Measurements from ENCODE around the gene CA11.
"Not testable (repeated sequence)": the region's sequence is repeated elsewhere in the genome, so short reads cannot be mapped to it uniquely, and the experiment has no call there.

CA11 gene

DNA sequence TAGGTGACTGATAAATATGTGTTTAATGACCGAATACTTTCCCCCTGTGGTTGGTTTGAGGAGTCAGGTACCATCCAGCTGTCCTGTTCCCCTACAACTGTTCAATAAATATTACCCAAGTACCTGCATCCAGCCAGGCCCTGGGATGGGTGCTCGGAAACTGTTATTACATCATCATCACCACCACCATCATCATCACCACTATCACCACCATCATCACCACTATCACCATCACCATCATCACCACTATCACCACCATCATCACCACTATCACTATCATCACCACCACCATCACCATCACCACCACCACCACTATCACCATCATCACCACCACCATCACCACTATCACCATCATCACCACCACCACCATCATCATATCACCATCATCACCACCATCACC, 22.8 kb upstream of the CA11 start:
- DNase-seq = no peak

DNA sequence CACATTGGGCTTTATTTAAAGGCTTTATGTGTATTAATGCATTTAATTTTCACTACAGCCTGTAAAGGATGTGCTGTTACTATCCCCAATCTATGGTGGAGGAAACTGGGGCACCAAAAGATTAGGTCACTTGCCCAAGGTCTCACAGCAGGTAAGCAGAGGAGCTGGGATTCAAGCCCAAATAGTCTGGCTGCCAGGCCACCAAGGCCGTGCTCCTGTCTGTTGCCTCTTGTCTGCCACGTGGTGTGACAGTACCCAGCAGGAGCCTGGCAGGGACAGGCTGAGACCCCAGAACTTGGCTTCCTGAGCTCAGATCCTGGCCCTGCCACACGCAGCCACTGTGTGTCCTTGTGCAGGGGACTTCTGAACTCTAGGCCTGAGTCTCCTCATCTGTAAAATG, 22.3 kb upstream of the CA11 start:
- no peak for DNase-seq

DNA sequence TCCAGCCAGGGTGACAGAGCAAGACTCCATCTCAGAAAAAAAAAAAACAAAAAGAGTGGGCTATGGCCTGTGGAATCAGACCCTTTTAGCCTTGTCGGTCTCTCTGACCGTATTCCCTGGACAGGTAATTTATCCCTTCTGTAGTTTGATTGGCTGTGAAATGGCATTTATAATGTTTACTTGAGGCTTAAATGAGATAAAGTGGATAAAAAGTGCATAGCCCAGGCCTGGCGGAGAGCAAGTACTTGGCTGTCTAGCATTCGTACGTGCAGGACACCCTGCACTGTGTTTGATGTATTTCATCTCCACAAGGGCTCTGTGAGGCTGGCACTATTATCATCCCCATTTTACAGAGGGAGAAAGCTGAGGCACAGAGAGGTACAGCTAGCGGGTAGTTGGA, 19.8 kb upstream of the CA11 start:
- DNase-seq = no peak

DNA sequence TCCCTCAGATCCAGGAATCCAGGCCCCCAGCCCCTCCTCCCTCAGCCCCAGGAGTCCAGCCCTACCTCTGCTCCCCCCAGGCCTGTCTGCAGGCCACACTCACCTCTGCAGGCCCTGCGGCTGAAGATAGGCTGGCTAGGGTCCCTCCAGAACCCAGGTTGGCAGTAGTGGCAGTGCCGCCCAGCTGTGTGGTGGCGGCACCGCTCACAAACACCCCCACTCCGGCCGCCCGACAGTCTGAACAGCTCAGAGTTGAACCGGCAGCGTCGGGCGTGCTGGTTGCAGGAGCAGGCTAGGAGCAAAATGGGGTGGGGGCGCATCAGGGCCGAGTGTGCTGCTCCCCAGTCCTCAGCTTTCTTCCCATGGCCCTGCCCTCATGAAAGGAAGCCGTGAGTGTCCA, 18.5 kb upstream of the CA11 start:
- no peak for DNase-seq

DNA sequence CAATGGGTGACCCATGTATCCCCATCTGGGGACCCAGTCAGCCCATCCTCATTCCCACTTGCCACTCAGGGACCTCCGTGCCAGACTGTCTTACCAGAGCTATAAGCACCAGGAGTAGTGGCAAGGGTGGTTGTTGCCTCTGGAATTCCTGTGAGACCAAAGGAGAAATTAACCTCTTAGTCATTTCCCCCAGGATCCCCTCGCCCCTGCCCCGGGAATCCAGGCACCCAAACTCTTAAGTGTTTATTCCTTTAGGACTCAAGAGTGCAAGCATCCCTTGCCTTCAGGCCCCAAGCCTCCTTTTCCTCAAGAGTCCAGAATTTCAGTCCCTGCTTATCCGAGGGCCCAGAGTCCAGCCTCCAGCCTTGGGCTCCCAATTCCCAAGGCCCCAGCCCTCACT, 17.7 kb upstream of the CA11 start:
- DNase-seq = no peak

DNA sequence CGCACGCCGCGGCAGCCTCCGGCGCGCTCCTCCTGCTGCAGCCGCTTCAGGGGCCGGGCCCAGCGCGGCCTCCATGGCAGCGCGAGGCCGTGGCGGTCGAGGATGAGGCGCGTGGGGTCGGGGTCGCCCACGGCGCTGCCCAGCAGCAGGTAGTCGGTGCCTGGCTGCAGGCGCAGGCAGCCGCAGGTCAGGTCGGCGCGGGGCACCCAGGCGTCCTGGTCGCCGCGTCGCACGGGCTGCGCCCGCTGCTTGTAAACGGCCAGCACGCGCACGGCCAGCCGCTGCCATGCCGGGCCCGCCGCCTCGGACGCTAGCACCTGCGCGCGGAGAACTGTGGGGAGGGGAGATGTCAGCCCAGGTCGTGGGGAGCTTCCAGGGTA, 15.7 kb upstream of the CA11 start:
- DNase-seq = no peak

DNA sequence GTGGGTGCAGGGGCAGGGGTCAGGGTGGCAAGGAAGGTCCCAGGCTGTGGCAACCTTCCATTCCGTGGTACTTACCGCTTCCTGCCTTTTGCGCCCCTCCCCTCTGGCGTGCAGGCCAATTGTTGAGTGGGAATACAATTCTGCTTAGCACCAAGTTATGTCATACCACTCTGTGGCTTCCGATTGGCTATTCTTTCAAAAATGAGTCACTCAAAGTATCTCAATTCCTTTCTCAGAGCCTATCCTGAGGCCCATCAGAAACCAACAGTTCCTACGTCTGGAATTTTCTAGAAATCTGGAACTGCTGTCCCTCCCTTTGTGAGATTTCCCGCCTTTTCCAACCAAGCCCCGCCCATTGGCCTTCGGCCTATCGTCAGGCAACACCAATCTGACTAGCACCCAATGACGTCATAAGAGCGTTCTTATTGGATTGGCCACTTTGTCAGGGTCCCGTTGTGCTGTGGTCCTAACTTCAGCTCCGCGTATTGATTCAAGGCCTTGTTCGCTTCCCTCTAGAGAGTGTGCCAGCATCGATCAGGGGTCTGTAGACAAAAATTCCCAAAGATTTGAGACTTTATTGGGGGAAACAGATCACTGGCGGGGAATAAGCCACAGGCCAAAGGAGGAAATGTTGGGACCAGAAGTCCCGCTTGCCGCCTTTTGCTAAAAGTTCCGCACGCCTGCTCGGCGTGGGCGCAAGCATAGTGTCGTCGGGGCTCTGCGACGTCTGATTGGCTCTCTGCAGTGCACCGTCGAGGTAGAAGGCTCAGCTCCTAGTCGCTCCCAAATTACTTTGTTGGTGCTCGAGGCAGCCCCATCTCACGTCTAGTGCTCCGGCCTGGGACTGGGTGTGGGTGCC, 15.1 kb upstream of the CA11 start:
- DNase-seq = peak; percentile 96

DNA sequence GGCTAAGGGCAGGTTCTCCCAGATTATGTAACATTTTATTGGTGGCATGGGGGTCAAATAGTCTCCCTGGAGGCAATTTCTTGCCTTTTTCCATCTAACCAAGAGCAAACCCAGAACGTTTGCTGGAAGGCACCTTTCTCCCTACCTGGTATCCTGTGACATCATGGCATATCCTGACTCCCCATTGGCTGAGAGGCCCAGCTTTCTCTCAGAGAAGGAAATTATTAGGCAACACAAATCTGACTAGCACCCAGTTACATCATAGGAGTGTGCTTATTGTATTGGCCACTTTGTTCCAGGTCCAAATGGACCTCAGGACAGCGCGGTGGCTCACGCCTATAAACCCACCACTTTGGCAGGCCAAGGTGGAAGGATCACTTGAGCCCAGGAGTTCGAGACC, 13.8 kb upstream of the CA11 start:
- no peak for DNase-seq

DNA sequence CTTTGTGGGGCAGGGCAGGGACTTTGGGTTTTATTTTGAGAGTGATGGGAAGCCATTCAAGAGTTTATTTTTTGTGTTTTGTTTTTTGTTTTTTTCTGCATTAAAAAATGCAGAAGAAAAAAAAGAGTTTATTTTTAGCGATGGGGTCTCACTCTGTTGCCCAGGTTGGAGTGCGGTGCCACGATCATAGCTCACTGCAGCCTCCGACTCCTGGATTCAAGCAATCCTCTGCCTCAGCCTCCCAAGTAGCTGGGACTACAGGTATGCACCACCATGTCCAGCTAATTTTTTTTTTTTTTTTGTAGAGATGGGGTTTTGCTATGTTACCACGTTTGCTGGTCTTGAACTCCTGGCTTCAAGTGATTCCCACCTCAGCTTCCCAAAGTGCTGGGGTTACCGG, 12.5 kb upstream of the CA11 start:
- DNase-seq = no peak

DNA sequence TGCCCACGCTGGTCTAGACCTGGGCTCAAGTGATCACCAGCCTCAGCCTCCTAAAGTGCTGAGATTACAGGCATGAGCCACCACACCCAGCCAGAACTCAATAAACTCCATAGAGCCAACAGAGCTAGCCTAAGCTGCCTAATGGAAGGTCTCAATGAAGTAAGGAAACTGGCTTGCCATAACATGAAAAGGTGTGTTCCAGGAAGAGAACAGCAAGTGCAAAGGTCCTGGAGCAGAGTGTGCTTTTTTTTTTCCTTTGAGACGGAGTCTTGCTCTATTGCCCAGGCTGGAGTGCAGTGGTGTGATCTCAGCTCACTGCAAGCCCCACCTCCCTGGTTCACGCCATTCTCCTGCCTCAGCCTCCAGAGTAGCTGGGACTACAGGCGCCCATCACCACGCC, 11.8 kb upstream of the CA11 start:
- DNase-seq = not testable (repeated sequence)

DNA sequence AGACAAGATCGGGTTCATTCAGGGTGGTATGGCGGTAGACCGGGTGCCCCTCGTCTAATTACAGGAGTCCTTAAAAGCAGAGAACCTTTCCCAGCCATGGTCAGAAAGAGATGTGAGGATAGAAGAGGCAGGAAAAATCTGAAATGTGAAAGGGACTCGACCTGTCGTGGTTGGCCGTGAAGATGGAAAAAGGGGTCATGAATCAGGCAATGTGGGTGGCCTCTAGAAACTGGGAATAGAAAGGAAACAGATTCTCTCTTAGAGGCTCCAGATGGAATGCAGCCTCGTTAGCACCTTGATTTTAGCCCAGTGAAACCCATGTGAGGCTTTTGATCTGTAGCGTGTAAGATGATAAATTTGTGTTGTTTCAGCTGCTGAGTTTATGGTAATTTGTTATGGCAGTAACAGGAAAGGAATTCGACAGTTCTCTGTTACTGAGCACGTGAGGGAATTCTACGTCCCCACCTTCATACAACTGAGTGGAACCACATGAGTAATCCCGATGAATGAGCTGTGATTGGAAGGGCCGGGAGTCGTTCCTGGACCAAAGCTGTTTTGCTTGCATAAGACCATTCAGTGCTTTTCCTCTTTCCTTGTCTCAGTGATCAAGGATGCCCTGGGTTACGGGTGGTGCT, 11.0 kb upstream of the CA11 start:
- DNase-seq = no peak

DNA sequence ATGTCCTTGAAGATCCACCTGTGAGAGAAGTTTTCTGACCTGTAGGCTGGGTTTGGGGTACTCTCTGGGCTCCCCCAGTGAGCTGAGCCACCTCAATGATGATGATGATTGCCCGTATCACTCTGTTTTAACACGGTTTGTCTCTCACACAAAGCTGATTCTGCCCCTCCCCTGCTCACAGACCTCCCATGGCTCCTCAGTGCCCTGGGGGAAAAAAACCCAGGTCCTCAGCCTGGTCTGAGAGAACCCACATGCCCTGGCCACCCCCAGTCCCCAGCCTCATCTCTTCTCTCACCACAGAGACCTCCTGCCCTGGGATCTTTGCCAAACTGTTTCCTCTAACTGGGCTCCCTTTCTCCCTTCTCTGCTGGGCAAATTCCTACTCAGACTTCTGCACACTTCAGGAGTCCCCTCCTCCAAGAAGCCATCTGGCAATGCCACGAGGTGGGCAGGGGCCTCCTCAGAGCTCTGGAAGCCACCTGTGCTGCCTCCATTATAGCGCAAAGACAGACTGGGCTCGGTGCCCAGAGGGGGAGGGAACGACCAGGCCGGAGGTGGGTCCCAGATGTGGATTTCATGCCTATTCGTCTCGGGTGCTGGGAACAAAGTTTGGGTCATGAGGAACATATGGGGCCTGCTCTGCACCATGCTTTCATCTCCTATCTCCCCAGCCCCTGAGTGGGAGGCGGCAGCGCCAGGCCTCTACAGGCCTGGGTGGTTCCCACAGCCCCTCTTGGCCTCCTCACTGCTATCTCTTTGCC, 8.5 kb upstream of the CA11 start:
- no peak for DNase-seq

DNA sequence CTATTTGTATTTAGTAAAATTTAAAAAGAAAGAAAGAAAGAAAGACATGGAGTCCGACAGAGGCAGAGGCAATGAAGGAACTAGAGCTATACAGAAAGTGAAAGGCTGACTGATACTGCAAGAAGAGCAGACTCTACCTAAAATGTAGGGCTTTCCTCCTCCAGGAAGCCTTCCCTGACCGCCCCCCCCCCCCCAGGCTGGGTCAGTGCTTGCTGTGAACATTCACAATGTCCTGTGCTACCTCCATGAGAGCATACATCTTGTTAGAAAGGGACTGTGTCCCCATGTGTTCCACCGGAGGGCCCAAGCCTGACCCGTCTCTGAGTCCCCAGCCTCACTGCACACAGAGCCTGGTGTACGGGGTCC, 5.7 kb upstream of the CA11 start:
- DNase-seq = no peak

DNA sequence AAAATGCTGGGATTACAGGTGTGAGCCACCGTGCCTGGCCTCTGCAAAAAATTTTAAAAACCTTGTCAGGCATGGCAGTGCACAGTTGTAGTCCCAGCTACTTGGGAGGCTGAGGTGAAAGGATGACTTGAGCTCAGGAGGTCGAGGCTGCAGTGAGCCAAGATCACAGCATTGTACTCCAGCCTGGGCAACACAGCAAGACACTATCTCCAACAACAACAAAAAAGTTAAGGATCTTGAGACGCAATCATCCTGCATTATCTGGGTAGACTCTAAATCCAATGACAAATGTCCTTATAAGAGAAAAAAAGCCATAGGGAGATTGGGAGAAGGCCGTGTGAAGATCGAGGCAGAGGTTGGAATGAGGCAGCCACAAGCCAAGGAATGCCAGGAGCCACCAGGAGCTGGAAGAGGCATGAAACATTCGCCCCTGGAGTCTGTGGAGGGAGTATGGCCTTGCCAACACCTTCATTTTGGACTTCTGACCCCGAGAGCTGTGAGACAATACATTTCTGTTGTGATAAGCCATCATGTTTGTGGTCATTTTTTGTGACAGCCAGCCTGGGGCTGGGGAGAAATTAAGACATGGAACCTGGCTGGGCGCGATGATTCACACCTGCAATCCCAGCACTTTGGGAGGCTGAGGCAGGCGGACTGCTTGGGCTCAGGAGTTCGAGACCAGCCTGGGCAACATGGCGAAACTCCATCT, 5.1 kb upstream of the CA11 start:
- no peak for DNase-seq

DNA sequence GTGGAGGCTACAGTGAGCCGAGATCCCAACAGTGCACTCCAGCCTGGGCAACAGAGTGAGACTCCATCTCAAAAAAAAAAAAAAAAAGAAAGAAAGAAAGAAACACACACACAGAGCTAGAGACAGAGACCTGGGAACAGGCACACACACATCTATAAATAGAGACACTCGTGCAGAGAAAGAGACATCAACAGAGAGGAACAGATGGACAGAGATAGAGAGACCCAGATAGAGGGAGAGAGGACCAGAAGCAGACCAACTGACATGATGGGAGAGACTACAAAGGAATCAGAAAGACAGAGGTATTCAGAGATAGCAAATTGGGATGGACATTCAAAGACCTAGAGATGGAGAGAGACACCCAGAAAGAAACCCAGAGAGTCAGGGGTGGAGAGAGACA, 2.1 kb upstream of the CA11 start:
- DNase-seq = no peak

DNA sequence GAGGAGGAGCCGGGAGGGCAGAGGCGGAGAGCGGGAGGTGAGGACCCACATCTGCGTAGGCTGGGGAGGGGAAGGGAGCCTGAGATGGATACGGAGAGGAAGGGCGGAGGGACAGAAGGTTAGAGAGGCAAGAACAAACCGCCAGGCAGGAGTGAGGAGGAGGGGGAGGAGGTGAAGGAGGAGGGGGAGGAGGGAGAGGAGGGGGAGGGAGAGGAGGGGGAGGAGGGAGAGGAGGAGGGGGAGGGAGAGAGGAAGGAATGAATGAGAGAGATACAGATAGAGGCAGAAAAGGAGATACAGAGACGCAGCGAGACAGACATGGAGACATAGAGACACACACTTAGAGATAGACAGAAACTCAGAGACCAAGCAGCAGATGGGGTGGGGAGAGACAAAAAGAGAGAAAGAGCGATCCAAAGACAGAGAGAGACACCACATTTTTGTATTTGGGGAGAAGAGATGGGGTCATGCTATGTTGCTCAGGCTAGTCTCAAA, 782 bp upstream of the CA11 start:
- no peak for DNase-seq

DNA sequence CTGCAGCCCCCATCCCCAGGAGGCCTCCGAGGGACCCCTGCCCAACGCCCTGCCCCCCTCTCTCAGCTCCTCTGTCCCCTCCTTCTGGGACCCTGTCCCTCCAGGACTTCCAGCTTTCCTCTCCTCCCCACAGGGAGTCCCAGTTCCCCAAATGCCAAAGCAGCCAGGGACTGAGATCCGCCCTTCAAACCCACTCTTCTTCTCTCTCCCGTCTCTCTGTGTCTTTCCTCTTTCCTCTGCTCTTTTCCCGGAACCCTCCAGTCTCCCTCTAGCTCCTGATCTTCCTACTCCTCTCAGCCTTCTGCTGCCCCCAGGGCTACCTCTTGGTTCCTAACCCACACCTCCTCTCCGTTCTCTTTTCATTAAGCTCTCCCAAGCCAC, 377 bp downstream of the CA11 start:
- DNase-seq = no peak

DNA sequence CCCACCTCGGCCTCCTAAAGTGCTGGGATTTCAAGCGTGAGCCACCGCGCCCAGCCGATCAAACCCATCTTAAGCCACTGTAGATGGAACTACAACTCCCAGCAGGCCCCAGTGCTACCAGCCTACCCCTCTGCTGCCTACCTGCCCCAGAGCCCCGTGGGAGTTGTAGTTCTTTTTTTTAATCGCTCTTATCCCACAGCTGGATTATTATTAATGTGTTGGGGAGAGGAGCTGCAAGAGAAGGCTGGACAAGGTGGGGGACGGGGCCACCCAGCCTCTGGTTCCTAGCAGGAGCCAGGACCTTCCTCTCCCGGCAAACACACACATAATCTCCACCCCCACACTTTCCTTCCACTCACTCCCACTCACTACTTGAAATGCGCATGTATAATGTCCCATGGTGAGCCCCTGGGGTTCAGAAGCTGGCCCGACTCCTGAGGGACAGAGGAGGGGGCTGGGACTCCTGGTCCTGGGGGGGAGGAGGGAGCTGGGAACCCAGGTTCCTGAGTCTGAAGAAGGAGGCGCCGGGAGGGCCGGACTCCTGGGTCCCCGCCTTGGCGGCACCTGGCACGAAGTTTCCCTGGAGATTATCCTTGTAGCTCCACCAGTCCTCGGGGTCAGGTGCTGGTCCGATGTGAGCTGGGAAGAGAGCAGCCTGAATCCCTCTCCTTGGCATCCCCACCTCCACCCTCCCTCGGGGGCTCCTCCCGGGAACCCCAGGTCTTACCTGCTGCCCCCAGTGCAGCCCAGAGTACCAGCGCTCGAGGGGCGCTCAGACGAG, 958 bp downstream of the CA11 start:
- DNase-seq = peak; percentile 14

DNA sequence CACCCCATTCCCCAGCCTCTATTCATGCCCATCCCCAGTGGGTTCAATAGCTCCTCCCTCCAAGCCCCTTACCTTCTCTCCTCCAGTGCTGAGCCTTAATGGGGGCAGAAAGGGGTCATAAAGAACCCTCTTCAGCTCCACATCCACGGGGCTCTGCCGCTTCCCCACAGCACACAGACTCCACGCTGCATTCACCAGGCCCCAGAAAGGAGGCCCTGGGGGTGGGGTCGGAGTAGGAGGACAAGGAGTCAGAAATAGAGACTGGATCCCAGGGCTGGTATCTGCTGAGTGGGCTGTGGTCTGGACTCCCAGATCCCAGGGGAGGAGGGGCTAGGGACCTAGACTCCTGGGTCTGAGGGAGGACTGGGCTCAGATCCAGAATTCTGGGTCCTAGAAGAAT, 1.6 kb downstream of the CA11 start:
- DNase-seq = no peak

DNA sequence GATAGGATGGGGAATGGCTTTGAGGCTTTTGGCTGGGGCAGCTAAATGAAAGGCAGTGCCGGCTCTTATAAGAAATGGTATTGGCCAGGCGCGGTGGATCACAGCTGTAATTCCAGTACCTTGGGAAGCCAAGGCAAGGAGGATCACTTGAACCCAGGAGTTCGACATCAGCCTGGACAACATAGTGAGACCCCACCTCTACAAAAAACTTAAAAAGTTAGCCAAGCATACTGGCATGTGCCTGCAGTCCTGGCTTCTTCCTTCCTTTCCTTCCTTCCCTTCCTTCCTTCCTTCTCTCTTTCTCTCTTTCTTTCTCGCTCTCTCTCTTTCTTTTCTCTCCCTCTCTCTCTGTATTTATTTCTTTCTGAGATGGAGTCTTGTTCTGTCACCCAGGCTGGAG, 3.1 kb downstream of the CA11 start:
- no peak for DNase-seq

DNA sequence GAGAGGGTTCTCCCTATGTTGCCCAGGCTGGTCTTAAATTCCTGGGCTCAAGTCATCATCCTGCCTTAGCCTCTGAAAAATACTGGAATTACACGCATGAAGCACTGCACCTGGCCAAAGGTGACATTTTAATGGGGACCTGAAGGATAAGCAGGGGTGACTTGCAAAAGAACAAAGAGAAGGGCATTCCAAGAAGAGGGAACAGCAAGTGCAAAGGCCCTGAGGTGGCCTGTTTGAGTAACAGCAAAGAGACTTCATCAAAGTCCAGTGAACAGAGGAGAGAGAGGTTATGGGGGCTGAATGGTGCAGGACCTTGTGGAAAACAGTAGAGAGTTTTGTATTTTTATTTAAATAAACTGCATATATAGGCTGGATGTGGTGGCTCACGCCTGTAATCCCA, 4.1 kb downstream of the CA11 start:
- no peak for DNase-seq

All from KG1 (cell line).